Activated CD4-positive, alpha-beta T cell treated with anti-CD3 and anti-CD28 coated beads for 48 hours (primary cell): ENCODE results near the gene CAPN15.

Source experiments
- DNase-seq: peaks from one replicate; pipeline ENCODE4 v3.0.0-alpha.2; 2020

The CAPN15 gene

DNA sequence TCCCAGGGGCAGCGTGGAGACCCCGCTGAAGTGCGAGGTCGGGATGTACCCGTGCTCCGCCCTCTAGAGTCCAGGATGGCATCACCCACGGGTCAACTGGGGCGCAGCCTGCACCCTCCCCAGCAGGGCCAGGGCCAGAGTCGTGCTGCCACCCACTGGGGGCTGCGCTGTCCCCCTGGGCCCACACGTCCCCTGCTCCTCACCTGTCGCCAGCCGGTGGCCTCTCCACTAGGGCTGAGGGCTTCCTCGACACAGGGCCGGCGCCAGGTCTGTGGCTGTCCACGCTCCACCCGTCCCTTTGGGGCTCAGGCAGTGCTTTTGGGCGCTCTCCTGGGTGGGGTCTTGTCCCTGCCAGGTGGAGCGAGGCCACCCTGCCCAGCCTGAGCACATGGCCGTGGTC is 21.1 kb downstream of the CAPN15 start:
- no peak for DNase-seq

DNA sequence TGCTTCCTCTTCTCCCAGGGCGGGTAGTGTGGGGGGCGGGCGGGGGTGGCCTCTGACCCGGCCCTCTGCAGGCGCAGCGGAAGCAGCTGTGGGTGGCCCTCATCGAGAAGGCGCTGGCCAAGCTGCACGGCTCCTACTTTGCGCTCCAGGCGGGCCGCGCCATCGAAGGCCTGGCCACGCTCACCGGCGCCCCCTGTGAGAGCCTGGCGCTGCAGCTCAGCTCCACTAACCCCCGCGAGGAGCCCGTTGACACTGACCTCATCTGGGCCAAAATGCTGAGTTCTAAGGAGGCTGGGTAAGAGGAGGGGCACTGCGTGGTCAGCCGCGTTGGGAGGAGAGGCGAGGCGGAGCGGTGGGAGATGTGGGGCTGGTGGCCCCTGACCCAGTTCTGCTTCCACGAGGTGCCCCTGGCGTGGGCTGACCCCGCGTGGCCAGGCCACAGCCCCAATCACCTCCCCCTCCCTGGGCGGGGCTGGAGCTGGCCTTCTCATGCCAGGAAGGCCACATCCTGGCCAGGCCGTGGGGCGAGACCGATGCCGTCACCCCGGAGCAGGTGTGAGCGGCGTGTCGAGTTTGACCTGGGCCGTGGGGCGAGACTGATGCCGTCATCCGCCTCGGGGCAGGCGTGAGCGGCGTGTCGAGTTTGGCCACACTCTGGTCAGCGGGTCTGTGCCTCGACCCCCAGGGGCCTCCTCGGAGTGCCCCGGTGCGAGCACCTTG is 22.2 kb downstream of the CAPN15 start:
- DNase-seq = no peak

DNA sequence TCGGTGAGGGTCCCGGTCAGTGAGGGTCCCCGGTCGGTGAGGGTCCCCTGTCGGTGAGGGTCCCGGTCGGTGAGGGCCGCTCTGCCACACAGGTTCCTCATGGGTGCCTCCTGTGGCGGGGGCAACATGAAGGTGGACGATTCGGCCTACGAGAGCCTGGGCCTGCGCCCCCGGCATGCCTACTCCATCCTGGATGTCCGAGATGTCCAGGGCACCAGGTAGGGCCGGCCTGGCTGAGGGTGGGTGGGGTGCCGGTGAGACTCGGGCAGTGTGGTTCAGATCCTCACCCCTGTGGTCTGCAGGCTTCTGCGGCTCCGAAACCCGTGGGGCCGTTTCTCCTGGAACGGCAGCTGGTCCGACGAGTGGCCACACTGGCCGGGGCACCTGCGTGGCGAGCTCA is 23.7 kb downstream of the CAPN15 start:
- no peak for DNase-seq

DNA sequence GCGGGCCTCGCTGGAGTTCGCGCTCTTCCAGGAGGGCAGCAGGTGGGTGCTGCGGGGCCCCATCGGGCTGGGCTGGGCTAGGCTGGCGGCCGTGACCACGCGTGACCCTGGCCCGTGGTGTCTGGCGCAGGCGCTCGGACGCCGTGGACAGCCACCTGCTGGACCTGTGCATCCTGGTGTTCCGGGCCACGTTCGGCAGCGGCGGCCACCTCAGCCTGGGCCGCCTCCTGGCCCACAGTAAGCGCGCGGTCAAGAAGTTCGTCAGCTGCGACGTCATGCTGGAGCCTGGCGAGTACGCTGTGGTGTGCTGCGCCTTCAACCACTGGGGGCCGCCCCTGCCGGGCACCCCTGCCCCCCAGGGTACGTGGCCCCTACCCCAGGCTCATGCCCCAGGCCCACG is 24.7 kb downstream of the CAPN15 start:
- DNase-seq = no peak

DNA sequence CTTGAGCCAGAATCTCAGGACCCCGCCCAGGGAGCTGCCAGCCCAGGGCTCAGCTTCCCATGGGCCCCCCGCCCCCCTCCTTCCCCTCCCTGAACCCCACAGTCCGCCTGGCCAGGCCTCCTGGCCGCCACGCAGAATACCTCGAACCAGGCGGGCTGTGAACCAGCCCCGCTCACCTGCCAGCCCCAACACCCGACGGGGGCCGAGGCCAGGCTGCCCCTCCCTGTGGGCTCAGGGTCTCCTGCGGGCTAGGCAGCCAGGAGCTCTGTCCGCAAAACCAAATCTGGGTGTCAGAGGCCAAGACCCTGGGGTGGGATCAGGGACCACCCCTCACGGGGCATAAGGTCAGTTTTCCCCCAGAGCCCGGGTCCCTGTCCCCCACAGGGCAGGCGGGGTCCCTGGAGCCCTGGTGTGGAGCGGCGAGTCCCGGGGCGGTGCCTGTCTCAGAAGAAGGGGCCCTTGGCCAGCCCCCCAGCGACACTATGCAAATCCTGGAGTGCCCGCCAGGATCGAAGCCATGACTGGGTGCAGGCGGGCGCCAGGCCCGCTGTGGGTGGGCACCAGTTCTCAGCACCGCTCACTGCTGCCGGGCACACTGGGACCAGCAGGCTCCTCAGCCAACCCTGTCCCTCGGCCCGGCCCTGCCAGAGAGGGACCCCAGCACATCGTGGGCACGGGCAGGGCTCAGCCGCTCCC is 26.2 kb downstream of the CAPN15 start:
- DNase-seq = no peak

DNA sequence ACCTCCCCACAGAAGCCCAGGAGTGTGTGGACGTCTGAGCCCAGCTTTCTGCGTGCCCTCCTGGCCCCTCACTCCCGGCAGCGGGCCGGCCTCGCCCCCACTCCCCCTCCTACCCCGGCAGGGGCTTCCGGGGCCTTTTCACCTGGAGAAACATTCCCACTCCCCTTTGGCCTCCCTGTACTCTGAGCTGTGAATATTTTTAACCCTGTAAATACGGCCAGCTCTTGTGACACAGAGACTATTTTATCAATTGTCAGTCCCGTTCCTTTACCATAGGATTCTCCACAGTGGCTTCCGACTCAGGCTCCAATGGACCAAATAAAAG is 26.7 kb downstream of the CAPN15 start:
- DNase-seq = no peak

DNA sequence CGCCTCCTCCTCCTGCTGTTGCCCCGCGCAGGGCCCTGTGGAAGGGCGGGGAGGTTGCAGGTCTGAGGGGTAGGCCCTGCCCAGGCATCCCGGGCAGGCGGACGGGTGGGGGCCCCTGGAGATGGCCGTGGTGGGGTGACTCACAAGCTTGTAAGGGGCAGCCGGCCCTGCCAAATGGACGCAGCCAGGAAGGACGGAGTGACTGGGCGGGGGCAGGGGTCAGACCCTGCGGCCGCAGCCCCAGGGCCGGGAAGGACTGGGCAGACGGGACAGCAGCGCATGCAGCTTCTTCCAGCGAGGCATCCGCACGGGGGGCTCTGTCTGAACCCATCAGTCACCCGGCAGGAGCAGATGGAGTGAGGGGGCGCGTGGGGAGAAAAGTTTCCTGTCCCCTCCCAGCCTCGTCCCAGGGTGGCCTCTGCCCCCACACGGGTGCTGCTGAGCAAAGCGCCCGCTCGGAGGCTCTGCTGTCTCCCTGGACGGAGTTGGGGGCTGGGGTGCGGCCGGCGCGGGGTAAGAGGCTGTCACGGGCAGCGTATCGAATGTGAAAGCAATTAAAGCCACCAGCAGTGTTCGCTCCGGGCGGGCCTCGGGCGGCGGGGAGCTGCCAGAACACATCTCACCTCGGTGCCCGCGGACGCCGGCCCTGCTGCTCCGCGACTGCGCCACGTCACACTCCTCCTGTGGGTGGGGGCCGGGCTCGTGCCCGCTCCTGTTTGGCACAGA is 27.3 kb downstream of the CAPN15 start:
- no peak for DNase-seq

DNA sequence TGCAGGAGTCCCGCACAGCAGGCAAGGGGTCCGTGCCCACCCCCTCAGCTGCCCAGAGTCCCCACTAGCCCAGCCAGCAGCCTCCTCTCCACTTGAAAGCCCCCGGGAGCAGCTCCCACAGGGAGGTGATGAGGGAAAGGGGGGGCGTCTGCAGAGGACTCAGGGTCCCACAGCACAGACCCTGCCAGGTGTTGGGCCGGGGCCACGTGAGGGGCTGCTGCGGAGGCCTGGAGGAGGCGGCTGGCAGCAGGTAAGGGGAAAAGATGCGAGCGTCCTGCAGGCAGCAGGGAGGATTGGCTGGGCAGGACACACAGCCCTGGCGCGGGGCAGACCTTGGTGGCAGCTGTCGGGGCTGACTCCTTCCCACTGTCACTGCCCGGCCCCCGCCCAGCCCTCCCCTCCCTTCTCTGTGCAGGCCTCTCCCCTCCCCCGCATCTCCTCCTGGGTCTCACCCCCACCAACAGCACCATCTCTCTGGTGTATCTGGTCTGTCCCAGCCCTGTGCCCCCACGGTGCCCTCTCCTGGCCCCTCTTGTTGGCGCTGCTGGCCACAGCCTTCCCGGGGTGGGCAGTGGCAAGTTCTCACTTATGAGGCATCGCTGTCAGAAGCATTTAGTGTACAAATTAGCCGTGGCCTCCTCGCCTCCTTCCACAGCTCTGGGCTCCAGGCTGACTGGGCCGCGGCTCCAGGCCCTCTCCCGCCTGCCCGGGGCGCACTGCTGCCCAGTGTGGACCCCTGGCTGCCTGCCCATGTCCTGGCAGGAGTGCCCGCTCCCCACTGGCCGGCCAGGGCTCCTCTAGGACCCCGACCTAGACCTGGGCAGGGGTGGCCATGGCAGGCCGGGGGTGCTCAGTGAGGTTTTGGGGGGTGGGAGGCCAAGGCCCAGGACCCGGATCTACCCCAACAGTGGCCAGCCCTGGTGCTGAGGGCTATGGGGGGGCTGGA is 28.3 kb downstream of the CAPN15 start:
- DNase-seq = no peak

DNA sequence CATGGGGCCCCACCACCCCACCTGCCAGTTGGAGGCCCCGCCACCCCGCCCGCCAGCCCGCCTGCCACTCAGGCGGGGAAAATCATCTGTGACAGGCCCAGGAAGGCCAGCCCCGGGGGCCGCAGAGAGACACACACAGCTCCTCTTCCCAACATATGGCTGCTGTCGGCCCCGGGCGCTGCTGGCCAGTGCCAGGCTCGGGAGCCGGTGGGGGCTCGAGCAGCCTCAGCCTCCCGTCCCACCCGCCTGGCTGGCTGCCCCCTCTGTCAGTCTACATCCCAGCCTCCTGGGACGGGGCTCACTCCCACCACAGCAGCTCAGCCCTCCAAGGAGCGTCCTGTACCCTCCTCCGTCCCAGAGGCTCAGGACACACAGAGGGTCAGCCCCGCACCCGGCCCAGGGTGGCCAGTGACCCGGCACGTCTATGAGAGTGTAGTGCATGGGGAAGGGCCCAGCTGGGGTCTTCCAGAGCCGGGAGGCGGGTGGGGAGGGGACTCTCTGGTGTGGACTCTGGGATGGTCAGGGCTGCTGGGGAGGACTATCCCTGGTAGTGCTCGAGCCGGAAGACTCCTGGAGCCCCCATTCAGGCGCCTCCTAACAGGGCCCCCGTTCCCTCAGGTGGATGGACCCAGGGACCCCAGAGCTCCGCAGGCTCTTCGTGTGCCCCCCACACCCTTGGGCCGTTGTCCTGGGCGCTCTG is 29.1 kb downstream of the CAPN15 start:
- DNase-seq = no peak

DNA sequence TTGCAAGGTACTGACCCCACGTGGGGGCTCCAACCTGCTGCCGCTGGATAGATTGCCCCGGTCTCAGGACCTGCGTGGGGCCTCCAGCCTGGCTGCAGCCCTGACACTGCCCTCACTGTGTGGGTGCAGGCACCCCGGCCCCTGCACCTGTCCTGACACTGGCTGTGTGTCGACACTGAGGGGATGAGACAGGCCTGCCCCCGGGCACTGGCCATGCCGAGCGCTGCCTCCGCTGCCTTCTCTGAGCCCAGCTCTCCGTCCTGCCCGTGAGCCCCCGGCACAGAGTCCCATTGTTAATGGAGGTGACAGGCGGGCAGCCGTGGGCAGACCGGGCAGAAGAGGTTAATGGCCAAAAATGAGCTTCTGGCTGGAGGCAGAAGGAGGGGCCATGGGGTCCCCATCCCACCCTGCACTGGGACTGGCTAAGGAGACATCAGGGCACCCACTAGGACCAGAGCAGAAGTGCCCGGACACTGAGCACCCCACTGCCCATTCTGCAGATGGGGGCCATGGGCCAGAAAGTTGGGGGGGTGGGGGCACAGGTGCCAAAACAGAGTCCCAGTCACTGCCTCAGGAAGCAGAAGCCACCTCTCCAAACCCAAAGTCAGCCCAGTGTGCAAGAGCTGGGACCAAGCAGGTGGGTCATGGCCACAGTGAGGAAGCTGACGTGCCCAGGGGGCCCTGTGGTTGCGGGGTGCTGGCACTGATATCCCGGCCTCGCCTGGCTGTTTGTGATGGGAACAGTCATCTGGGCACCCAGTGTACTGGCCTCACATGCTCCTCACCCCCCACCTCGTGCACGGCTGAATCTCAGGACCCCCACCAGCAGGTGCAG is 30.2 kb downstream of the CAPN15 start:
- no peak for DNase-seq

DNA sequence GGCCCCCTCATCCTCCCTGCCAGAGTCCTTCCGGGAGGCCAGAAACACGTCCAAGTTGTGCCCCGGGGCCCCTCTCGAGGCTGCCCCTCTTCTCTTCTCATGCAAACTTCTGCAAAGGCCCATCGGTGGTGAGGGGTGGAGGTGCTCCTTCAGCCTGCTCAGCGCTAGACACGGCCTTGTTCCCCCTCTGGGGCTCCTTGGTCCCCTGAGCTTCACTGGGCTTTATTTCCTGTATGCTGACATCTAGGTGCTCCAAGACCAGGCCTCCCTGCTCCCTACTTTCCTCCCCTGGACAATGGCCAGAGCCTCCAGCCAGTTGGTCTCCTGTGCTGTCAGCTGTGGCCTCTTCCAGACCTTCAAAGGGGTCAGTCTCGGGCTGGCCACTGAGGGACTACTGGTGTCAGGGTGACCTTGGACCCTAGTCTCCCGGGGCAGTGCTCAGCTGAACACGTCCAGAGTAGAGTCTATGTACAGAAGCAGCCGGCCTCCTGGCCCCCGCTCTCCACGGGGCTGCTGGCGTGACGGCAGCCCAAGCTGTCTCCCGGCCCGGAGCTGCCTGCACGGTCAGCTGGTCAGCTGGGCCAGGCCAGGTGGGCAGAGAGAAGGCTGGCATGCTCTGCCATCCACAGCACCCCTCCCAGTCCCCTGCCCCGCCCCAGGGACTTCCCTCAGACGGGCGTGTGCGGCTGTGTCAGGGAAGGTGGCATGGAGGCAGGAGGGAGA is 30.9 kb downstream of the CAPN15 start:
- no peak for DNase-seq

DNA sequence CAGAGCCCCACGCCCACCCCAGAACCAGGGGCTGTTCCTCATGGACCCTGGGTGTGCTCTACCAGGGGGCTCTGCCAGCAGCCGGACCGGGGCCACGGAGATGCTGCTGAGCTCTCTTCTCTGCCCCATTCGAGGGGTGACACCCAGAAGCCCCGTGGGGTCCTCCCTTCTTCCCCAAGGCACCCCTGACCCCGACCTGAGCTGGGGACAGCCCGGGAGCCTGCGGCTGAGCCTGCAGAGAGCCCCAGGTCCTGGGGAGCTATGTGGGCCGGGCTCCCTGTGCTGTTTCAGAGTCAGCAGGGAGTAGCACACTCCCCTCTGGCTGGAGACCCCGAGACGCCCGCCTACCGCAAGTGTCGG is 31.5 kb downstream of the CAPN15 start:
- DNase-seq = no peak

DNA sequence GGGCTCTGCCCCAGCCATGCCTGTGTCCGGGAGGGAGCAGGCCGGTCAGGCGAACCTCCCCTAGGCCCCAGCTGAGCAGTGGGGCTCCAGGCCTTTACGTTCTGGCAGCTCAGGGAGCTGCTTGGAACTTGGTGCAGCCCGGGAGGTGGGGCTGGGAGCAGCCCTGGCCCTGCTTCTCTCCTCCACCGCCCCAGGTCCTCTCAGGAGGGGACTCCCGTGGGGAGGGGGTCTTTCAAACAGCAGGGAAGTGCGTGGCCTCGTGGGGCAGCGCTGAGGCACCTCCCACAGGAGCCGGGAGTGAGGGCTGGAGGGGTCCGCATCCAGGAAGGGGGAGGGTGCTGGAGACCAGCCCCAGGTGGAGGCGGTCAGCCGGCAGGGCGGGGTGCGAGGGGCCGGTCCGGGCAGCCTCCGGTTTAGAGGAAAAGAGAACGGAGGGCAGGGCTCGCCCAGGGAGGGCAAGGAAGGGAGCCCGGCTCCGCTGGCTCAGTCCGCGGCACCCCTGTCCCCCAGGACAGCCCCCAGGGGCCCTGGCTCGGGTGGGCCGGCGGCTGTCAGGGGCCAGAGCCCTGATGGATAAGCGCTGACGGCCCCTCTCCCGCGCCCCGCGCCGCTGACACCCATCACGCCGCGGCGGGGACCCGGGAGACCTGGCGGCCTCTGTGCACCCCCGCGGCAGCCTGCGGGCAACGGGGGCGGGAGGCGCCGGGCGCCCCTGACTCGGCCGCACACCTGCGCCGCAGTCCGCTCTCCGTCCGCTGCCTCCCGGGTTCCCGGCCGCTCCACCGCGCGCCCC is 32.1 kb downstream of the CAPN15 start:
- DNase-seq = no peak

DNA sequence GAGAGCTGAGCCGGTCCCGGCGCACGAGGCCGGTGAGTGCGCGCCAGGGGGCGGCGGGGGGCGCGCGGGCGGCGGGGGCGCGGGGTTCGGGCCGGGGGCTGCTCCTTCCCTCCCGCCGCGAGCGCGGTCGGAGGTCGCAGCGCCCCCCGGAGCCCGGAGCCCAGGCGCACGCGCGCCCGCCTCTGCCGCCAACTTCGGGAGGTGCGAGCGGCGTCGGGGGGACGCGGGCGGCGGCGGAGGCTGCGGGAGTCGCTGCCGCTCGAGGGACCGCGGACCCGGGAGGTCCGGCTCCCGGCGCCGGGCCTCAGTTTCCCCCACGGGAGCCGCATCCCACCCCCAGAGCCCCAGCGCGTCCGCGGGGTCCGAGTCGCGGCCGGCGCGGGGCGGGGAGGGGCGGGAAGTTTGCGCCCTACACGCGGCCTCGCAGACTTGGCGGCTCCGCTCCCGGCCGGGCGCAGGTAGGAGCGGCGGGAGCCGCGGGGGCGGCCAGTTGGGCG is 32.7 kb downstream of the CAPN15 start, which contains the start of gene PRR35:
Gene PRR35, plus strand, starts transcription at position 191 of the 497 bp plus-strand sequence. CDS start 2,901 bp downstream, outside the sequence.
- no peak for DNase-seq

DNA sequence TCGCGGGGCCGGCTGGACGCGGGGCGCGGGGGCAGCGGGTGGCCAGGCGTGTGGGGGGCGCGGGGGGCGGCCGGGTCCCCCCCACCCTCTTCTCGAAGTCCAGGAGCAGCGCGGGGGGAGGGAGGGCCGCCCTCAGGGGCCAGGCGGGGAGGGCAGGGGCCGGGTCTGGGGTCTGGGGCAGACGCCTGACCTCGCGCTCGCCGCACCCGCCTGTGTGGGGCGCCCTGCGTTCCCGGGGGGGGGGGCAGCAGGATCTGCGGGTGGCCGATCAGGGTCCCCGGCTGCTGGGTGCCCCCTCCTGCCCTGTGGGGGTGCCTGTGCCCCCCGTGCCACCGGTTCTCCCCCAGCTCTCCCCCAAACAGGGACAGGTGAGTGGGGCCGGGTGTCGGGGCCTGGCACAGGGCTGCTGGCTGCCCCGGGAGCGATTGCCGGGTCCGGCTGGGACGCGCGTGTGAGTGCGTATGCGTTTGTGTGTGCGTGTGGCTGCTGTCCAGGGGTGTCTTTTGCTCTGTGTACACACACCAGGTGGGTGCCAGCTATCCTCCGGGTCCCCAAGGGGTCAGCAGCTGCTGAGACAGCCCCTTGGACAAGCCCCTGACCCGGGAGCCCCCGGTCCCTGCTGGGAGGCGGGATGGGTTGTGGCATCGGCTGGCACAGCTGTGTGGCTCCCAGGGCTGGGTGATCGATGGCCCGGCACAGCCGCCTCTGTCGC is 33.3 kb downstream of the CAPN15 start:
- no peak for DNase-seq

DNA sequence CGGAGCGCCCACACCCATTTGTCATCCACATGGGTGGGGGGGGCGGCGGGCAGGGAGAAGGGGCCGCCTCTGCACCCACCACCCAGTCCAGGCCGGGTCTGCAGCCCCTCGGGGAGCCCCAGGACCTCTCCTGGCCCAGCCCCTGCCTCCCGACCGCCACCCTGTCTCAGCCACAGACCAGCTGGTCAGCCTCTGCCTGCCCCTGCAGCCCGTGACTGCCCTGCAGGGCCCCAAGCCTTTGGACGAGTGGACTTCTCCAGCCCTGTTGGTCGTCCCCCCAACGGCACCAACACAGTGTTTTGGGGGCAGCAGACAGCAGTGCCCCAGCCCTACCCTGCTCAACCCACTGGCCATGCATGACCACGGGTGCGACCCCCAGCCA is 33.9 kb downstream of the CAPN15 start:
- no peak for DNase-seq

DNA sequence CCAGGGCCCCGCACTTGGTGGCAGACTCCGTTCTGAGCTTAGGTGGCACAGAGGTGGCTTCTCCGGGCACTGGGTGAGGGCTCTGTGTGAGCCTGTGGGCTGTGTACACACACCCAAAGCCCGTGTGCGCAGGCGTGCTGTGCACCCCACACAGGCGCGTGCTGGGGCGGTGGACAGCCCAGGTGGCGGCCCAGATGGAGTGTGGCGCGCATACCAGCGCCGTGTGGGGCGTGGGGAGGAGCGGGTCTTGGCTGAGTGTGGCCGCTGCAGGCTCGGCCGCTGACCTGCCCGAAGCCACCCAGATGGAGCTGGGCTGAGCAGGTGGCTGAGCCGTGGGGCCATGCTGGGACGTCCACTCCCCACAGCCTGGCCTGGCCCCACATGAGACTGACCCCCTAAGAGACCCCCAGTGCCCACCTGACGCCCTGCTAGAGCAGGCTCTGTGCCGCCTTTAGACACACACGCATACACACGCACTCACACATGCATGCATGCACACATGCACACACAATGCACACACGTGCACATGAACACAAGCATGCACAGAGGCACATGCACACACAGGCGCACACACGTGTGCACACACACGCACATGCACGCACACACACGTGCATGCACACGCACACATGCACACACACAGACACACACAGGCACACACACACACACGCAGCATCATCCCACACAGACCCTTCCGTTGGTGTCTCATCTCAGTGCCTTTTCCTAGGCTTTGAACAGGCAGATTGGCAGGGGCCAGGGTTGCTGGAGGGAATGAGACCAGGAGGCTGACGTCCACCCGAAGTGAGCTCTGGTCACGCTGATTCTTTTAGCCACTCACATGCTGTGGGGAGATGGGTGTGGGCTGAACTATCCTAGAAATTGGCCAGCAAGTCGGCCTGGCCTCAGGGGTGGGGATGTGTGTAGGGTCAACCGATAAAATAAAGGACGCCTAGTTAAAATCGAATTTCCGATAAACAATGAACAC is 34.7 kb downstream of the CAPN15 start:
- DNase-seq = no peak
